ENCODE results near the gene LRRK2. TPM values are rescaled to one million over a fixed set of nuclear protein-coding genes. Genes with fewer than 3 reads are reported as not detected.
"Not testable (repeated sequence)": the region's sequence is repeated elsewhere in the genome, so short reads cannot be mapped to it uniquely, and the experiment has no call there.

Gene LRRK2
- total and polyA plus RNA-seq, 7 experiments from 2014 or later = 0.16 to 32.2 (median 2.1) TPM; not detected in 3

- Mint-ChIP-seq H3K27me3 (peaks cover 0 to 2% (median 0%) of the 10 kb centered on the region in 5 donors), H3K9me3 (peaks cover 0 to 7% (median 0%) of the 10 kb centered on the region in 11 donors), H3K36me3 (no peaks in the 10 kb centered on the region), H3K27ac (no peak overlapping the region), H3K4me1 (no peaks in the 10 kb centered on the region), H3K4me3 (no peak overlapping the region)
- H3K27ac ChIP-seq (ENCODE audit: low read depth, low read length) = no peak overlapping the region
- ATAC-seq (no peak), DNase-seq (no peak)
- H3K4me3 ChIP-seq (ENCODE audit: low read length) = no peak overlapping the region
- intact Hi-C loops (cut with micrococcal nuclease) = no loop called here
- H3K9me3 ChIP-seq (ENCODE audit: control insufficient read depth in 2 of 3, low read length in 3 of 3) = no peaks in the 10 kb centered on the region
- no peaks in the 10 kb centered on the region for H3K27me3 ChIP-seq (ENCODE audit: control insufficient read depth in 2 of 2, insufficient read depth in 2 of 2, low read length in 2 of 2)
- no peaks in the 10 kb centered on the region for H3K36me3 ChIP-seq (ENCODE audit: control insufficient read depth in 2 of 3, insufficient read depth in 3 of 3, low read length in 3 of 3)
- ChIA-PET POLR2A (no interaction called here), CTCF (no interaction called here)
- H3K4me1 ChIP-seq (ENCODE audit: control insufficient read depth in 2 of 2, insufficient read depth in 2 of 2, low read length in 2 of 2) = no peaks in the 10 kb centered on the region
These were observed 153.9 kb downstream of the LRRK2 start for GRCh38 chr12:40378691-40379090.

GRCh38 chr12:40382217-40382616 is 157.4 kb downstream of the LRRK2 start:
- CTCF ChIA-PET = no interaction called here
- POLR2A ChIA-PET = no interaction called here
- H3K4me1 Mint-ChIP-seq = no peaks in the 10 kb centered on the region

GRCh38 chr12:40387279-40387678 is 162.5 kb downstream of the LRRK2 start:
- H3K27me3 ChIP-seq (ENCODE audit: control insufficient read depth in 2 of 2, insufficient read depth in 2 of 2, low read length in 2 of 2); CTCF ChIA-PET; H3K9me3 Mint-ChIP-seq; H3K36me3 ChIP-seq (ENCODE audit: control insufficient read depth in 2 of 3, insufficient read depth in 3 of 3, low read length in 3 of 3); intact Hi-C loops (cut with micrococcal nuclease); H3K4me1 ChIP-seq (ENCODE audit: control insufficient read depth in 2 of 2, insufficient read depth in 2 of 2, low read length in 2 of 2); H3K36me3 Mint-ChIP-seq; H3K27ac ChIP-seq (ENCODE audit: low read depth, low read length); H3K9me3 ChIP-seq (ENCODE audit: control insufficient read depth in 2 of 3, low read length in 3 of 3); H3K4me3 Mint-ChIP-seq; DNase-seq; H3K4me1 Mint-ChIP-seq; ATAC-seq; H3K27me3 Mint-ChIP-seq; H3K27ac Mint-ChIP-seq; POLR2A ChIA-PET; H3K4me3 ChIP-seq (ENCODE audit: low read length): not testable (repeated sequence)

More at GRCh38 chr12:40382217-40382616, 157.4 kb downstream of the LRRK2 start:
- no peaks in the 10 kb centered on the region for H3K36me3 ChIP-seq (ENCODE audit: control insufficient read depth in 2 of 3, insufficient read depth in 3 of 3, low read length in 3 of 3)
- H3K27ac ChIP-seq (ENCODE audit: low read depth, low read length) = no peak overlapping the region
- no peaks in the 10 kb centered on the region for H3K9me3 ChIP-seq (ENCODE audit: control insufficient read depth in 2 of 3, low read length in 3 of 3)
- H3K4me3 ChIP-seq (ENCODE audit: low read length) = no peak overlapping the region
- no peak overlapping the region for H3K27ac Mint-ChIP-seq
- H3K9me3 Mint-ChIP-seq = peaks cover 0 to 12% (median 3%) of the 10 kb centered on the region in 11 donors
- ATAC-seq = no peak
- no peak for DNase-seq
- H3K4me3 Mint-ChIP-seq = no peak overlapping the region
- H3K4me1 ChIP-seq (ENCODE audit: control insufficient read depth in 2 of 2, insufficient read depth in 2 of 2, low read length in 2 of 2) = no peaks in the 10 kb centered on the region
- no peaks in the 10 kb centered on the region for H3K36me3 Mint-ChIP-seq
- no peaks in the 10 kb centered on the region for H3K27me3 ChIP-seq (ENCODE audit: control insufficient read depth in 2 of 2, insufficient read depth in 2 of 2, low read length in 2 of 2)
- H3K27me3 Mint-ChIP-seq = peaks cover 0 to 2% (median 0%) of the 10 kb centered on the region in 5 donors
- intact Hi-C loops (cut with micrococcal nuclease) = no loop called here

DNA sequence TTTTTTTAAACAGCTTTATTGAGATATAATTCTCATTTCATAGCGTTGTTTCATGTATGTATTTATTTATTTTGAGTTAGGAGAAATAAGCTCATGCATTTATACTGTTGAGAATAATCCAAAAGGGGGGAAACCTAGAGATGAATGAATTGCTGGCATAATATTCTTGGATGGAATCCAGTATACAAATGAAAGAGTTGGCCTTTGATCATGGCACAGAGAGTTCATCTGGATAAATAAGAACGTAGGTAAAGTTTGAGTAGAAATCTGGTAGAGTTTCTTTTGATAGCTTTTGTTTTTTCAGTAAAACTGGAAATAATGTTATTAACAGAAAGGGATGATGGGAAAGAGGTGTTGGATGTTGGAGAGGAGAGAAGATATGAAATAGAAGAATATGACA is 166.2 kb downstream of the LRRK2 start:
- no peaks in the 10 kb centered on the region for H3K4me1 Mint-ChIP-seq
- H3K4me3 Mint-ChIP-seq = no peak overlapping the region
- no peak for ATAC-seq
- no peak for DNase-seq
- peaks cover 0 to 10% (median 3%) of the 10 kb centered on the region in 11 donors for H3K9me3 Mint-ChIP-seq
- H3K36me3 Mint-ChIP-seq = no peaks in the 10 kb centered on the region
- no peaks in the 10 kb centered on the region for H3K27me3 Mint-ChIP-seq
- H3K27me3 ChIP-seq (ENCODE audit: control insufficient read depth in 2 of 2, insufficient read depth in 2 of 2, low read length in 2 of 2) = no peaks in the 10 kb centered on the region
- ChIA-PET POLR2A (no interaction called here), CTCF (no interaction called here)
- H3K27ac ChIP-seq (ENCODE audit: low read depth, low read length) = no peak overlapping the region
- no peaks in the 10 kb centered on the region for H3K4me1 ChIP-seq (ENCODE audit: control insufficient read depth in 2 of 2, insufficient read depth in 2 of 2, low read length in 2 of 2)
- no peak overlapping the region for H3K4me3 ChIP-seq (ENCODE audit: low read length)
- no peaks in the 10 kb centered on the region for H3K36me3 ChIP-seq (ENCODE audit: control insufficient read depth in 2 of 3, insufficient read depth in 3 of 3, low read length in 3 of 3)
- no peak overlapping the region for H3K27ac Mint-ChIP-seq
- intact Hi-C loops (cut with micrococcal nuclease) = no loop called here
- no peaks in the 10 kb centered on the region for H3K9me3 ChIP-seq (ENCODE audit: control insufficient read depth in 2 of 3, low read length in 3 of 3)

GRCh38 chr12:40393026-40393425 is 168.2 kb downstream of the LRRK2 start:
- POLR2A ChIA-PET = no interaction called here
- Mint-ChIP-seq H3K27ac (no peak overlapping the region), H3K4me1 (no peaks in the 10 kb centered on the region), H3K4me3 (no peak overlapping the region), H3K27me3 (no peaks in the 10 kb centered on the region), H3K36me3 (no peaks in the 10 kb centered on the region), H3K9me3 (peaks cover 0 to 6% (median under 1%) of the 10 kb centered on the region in 11 donors)
- no peaks in the 10 kb centered on the region for H3K4me1 ChIP-seq (ENCODE audit: control insufficient read depth in 2 of 2, insufficient read depth in 2 of 2, low read length in 2 of 2)
- ATAC-seq (no peak), DNase-seq (no peak)
- no peak overlapping the region for H3K27ac ChIP-seq (ENCODE audit: low read depth, low read length)
- no peaks in the 10 kb centered on the region for H3K9me3 ChIP-seq (ENCODE audit: control insufficient read depth in 2 of 3, low read length in 3 of 3)
- intact Hi-C loops (cut with micrococcal nuclease) = no loop called here
- CTCF ChIA-PET = no interaction called here
- H3K36me3 ChIP-seq (ENCODE audit: control insufficient read depth in 2 of 3, insufficient read depth in 3 of 3, low read length in 3 of 3) = no peaks in the 10 kb centered on the region
- no peaks in the 10 kb centered on the region for H3K27me3 ChIP-seq (ENCODE audit: control insufficient read depth in 2 of 2, insufficient read depth in 2 of 2, low read length in 2 of 2)
- no peak overlapping the region for H3K4me3 ChIP-seq (ENCODE audit: low read length)

DNA sequence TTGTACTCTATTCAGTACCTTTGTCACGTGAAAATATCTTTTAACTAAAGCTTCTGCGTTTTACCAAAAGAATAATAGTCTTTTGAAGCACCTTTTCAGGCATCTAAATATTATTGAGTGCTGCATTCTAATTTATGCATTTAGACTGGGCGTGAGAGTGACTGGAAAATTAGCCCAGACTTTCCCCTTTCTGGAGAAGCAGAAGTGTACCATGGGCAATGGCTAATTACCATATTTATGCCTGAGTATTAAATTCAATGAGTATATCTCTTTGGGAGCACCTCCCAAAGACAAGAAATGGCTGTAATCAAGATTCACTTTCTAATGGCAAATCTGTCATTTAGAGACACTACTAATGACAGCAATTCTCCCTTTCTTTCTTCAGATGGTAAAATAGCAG is 174.9 kb downstream of the LRRK2 start:
- CTCF ChIA-PET = no interaction called here
- H3K9me3 ChIP-seq (ENCODE audit: control insufficient read depth in 2 of 3, low read length in 3 of 3) = no peaks in the 10 kb centered on the region
- no peak for DNase-seq
- POLR2A ChIA-PET = no interaction called here
- no peak overlapping the region for H3K27ac ChIP-seq (ENCODE audit: low read depth, low read length)
- Mint-ChIP-seq H3K27me3 (no peaks in the 10 kb centered on the region), H3K36me3 (no peaks in the 10 kb centered on the region), H3K27ac (no peak overlapping the region), H3K9me3 (peaks cover 0 to 10% (median 0%) of the 10 kb centered on the region in 11 donors), H3K4me1 (no peaks in the 10 kb centered on the region), H3K4me3 (no peak overlapping the region)
- no peak for ATAC-seq
- H3K4me3 ChIP-seq (ENCODE audit: low read length) = no peak overlapping the region
- H3K36me3 ChIP-seq (ENCODE audit: control insufficient read depth in 2 of 3, insufficient read depth in 3 of 3, low read length in 3 of 3) = no peaks in the 10 kb centered on the region
- H3K4me1 ChIP-seq (ENCODE audit: control insufficient read depth in 2 of 2, insufficient read depth in 2 of 2, low read length in 2 of 2) = no peaks in the 10 kb centered on the region
- intact Hi-C loops (cut with micrococcal nuclease) = no loop called here
- no peaks in the 10 kb centered on the region for H3K27me3 ChIP-seq (ENCODE audit: control insufficient read depth in 2 of 2, insufficient read depth in 2 of 2, low read length in 2 of 2)

DNA sequence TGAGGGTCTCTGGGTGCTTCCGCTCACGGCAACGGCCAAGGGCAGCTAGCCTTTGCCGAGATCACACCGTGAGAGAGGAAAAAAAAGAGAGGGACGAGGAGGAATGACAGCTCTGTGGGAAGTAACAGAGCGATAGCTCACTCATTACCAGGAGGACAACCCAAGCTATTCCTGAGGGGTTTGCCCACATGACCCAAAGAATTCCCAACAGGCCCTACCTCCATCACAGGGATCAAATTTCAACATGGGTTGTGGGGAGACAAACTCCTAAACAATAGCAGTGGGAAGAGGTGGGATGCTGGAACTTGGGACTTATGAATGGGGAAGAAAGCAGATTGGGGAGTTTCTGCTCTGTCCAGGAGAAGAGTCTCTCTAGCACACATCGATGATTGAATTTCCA is 180.6 kb downstream of the LRRK2 start:
- Histone ChIP-seq H3K4me1 (ENCODE audit: control insufficient read depth in 2 of 2, insufficient read depth in 2 of 2, low read length in 2 of 2) (no peaks in the 10 kb centered on the region), H3K27me3 (ENCODE audit: control insufficient read depth in 2 of 2, insufficient read depth in 2 of 2, low read length in 2 of 2) (no peaks in the 10 kb centered on the region), H3K36me3 (ENCODE audit: control insufficient read depth in 2 of 3, insufficient read depth in 3 of 3, low read length in 3 of 3) (no peaks in the 10 kb centered on the region), H3K9me3 (ENCODE audit: control insufficient read depth in 2 of 3, low read length in 3 of 3) (no peaks in the 10 kb centered on the region), H3K4me3 (ENCODE audit: low read length) (no peak overlapping the region), H3K27ac (ENCODE audit: low read depth, low read length) (no peak overlapping the region)
- H3K27ac Mint-ChIP-seq = no peak overlapping the region
- DNase-seq = no peak
- H3K4me3 Mint-ChIP-seq = no peak overlapping the region
- ChIA-PET CTCF (no interaction called here), POLR2A (no interaction called here)
- H3K9me3 Mint-ChIP-seq = peaks cover 0 to 4% (median 0%) of the 10 kb centered on the region in 11 donors
- H3K36me3 Mint-ChIP-seq = no peaks in the 10 kb centered on the region
- H3K27me3 Mint-ChIP-seq = no peaks in the 10 kb centered on the region
- no peak for ATAC-seq
- intact Hi-C loops (cut with micrococcal nuclease) = no loop called here
- no peaks in the 10 kb centered on the region for H3K4me1 Mint-ChIP-seq
